OCI-LY1 (cell line): ENCODE measurements around the gene RFX5.

Experiments used
- CTCF ChIP-seq: fragments of 200-600 bp; sonication (generic), shearing (Covaris generic); IDR thresholded peaks from 2 replicates; pipeline ENCODE4 v1.5.1; 2017; ENCODE audit warnings: mild to moderate bottlenecking, antibody characterized with exemption, low read length, moderate library complexity, mixed read lengths
- EZH2 ChIP-seq: fragments of 200-600 bp; sonication (generic), shearing (Covaris generic); IDR thresholded peaks from 2 replicates; pipeline ENCODE4 v1.8.0; 2017; ENCODE audit warnings: borderline replicate concordance, mixed run types, mild to moderate bottlenecking, antibody characterized with exemption, low read length, moderate library complexity, mixed read lengths

GRCh38 chr1:151369621-151370048 is 22.6 kb upstream of the RFX5 start:
- no peak for TF ChIP-seq CTCF
- no peak for TF ChIP-seq EZH2
